ENCODE data around the gene ABCF3.

DNA sequence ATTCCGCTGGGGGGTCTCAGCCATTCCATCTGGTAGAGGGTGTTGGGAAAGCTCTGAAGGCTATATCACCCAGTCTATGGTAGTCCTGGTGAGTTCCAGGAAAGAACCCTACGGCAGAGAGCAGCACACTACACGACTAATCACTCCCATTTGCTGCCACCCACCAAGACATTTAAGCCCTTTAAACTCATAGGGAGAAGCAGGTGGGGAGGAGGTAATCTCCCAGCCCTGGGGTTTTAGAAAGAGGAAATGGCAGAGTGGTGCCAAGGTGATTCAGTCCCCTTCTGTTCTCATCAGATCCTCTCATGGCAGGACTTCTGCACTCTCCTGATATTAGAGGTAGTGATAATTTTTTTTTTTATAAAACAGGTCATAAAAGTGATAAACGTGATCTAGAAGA, 32.8 kb downstream of the ABCF3 start:
- TF ChIP-seq, protein P1, sequence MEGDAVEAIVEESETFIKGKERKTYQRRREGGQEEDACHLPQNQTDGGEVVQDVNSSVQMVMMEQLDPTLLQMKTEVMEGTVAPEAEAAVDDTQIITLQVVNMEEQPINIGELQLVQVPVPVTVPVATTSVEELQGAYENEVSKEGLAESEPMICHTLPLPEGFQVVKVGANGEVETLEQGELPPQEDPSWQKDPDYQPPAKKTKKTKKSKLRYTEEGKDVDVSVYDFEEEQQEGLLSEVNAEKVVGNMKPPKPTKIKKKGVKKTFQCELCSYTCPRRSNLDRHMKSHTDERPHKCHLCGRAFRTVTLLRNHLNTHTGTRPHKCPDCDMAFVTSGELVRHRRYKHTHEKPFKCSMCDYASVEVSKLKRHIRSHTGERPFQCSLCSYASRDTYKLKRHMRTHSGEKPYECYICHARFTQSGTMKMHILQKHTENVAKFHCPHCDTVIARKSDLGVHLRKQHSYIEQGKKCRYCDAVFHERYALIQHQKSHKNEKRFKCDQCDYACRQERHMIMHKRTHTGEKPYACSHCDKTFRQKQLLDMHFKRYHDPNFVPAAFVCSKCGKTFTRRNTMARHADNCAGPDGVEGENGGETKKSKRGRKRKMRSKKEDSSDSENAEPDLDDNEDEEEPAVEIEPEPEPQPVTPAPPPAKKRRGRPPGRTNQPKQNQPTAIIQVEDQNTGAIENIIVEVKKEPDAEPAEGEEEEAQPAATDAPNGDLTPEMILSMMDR (IDR thresholded peaks at IDR 0.05; ENCODE audit: low read depth, low read length, missing input control), result no peak
- TF ChIP-seq RAD21 (IDR thresholded peaks at IDR 0.05), result no peak
- TF ChIP-seq NR2F2 (IDR thresholded peaks at IDR 0.05), result no peak
- no peak for TF ChIP-seq TAF1 (conservative IDR thresholded peaks at IDR 0.05)
- TF ChIP-seq EGR1 (IDR thresholded peaks at IDR 0.05; ENCODE audit: low read depth in 2 of 2), result no peak
- no peak for TF ChIP-seq YY1 (IDR thresholded peaks at IDR 0.05)
- TF ChIP-seq ATF3 (IDR thresholded peaks at IDR 0.05), result no peak
- no peak for TF ChIP-seq MAX (IDR thresholded peaks at IDR 0.05)
- no peak for TF ChIP-seq ZBTB33 (IDR thresholded peaks at IDR 0.05)
